Skin epidermis (tissue), 12 donors: ENCODE results near the gene ARHGAP27.

Experiments
- H3K27ac ChIP-seq, 21 experiments: fragments of 200-600 bp; sonication (generic) in 11 of 21; one replicate each; pipeline ENCODE4 v1.5.0; 2020; ENCODE audit warnings: mild to moderate bottlenecking in 3 of 21, inconsistent platforms in 2 of 21, moderate library complexity in 2 of 21
- H3K4me3 ChIP-seq, 7 experiments: fragments of 200-600 bp; sonication (generic) in 2 of 7; one replicate each; pipeline ENCODE4 v1.5.0; 2020; ENCODE audit warnings: inconsistent platforms in 2 of 7, mild to moderate bottlenecking in 2 of 7, moderate library complexity in 1 of 7

Gene ARHGAP27

GRCh38 chr17:45394913-45395568 is 37.6 kb downstream of the ARHGAP27 start:
- no peak overlapping the region for H3K27ac ChIP-seq
- no peak overlapping the region for H3K4me3 ChIP-seq

GRCh38 chr17:45394564-45394912 is 38.1 kb downstream of the ARHGAP27 start:
- Histone ChIP-seq H3K27ac (no peak overlapping the region), H3K4me3 (no peak overlapping the region)

GRCh38 chr17:45394091-45394490 is 38.6 kb downstream of the ARHGAP27 start:
- no peak overlapping the region for H3K27ac ChIP-seq
- H3K4me3 ChIP-seq: no peak overlapping the region

- H3K4me3 ChIP-seq: no peak overlapping the region
- H3K27ac ChIP-seq: no peak overlapping the region
Observed at GRCh38 chr17:45393411-45393810, 39.3 kb downstream of the ARHGAP27 start.

DNA sequence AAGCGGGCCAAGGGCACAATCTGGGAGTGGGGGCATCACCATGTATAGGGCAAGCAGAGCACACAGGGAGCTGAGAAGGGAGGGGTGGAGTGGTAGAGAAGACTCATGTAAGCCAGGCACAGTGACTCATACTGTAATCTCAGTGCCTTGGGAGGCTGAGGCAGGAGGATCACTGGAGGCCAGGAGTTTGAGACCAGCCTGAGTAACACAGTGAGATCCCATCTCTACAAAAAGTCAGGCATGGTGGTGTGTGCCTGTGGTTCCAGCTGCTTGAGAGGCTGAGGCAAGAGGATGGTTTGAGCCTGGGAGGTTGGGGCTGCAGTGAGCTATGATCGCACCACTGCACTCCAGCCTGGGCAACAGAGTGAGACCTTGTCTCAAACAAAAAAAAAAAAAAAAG is 40.8 kb downstream of the ARHGAP27 start:
- Histone ChIP-seq H3K27ac (no peak overlapping the region), H3K4me3 (no peak overlapping the region)

GRCh38 chr17:45391291-45391690 is 41.4 kb downstream of the ARHGAP27 start:
- Histone ChIP-seq H3K27ac (no peak overlapping the region), H3K4me3 (no peak overlapping the region)

DNA sequence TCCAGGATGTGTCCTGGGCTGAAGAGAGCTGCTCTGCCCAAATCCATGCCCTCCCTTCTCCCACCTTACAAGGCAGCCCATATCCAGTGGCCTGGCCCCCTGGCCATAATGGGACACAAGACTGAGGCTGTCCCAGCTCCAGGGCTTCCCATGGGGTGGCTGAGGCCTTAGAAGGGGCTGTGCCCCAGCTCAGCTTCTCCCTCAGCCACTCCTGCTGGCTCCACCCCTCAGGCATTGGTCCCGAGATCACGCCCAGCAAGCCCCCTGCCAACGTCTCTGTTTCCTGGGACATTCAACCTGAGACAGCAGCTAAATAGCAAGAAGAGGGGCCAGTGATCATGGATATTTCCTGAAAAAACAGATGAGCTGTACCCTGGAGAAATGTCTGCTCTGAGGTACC is 43.3 kb downstream of the ARHGAP27 start:
- H3K27ac ChIP-seq: no peak overlapping the region
- H3K4me3 ChIP-seq: no peak overlapping the region

DNA sequence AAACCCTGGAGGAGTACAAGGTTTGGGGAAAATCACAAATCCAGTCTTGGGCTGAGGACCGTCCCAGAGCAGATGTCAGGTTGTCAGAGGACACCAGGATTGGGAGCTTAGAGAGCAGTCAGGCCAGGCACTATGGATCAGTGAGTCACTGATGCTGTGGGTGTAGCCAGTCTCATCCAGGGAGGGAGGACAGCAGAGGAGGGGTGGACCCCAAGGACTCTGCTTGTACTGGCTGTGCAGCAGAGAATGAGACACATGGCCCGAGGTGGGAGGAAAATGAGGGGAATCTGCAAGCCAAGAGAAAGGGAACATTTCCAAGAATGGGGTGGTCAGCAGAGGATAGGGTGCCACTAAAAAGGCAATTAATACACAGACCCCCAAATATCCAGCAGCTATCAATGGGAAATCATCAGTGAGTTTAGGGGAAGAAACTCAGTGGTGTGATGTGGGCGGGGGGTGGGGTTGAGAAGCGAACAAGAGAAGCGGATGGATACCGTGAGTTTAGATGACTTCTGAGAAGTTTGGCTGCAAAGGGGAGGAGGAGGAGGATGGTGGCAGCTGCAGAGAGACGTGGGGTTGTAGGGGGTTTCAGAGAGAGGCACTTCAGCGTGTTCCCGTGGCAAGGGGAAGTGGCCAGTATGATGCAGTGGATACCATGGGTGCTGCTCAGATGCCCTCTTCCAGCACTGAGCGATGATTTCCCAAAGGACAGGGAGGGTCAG is 43.9 kb downstream of the ARHGAP27 start:
- no peak overlapping the region for H3K4me3 ChIP-seq
- H3K27ac ChIP-seq: no peak overlapping the region

- H3K4me3 ChIP-seq: no peak overlapping the region
- H3K27ac ChIP-seq: no peak overlapping the region
Observed at GRCh38 chr17:45387739-45388138, 44.9 kb downstream of the ARHGAP27 start.

DNA sequence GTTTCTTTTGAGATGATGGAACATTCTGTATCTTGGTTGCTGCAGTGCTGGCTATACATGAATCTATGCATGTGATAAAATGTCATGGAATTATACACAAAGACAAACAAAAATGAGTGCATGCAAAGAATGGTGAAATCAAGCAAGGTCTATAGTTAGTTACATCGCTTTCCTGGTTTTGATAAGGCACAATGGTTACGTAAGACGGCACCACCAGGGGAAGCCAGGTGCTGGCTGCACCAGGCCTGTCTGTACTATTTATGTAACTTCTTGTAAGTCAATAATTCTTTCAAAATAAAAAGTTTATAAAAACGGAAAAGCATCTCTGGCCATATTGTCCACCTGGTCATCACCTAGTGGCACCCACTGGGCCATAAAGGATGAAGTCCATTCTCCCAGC is 46.5 kb downstream of the ARHGAP27 start:
- Histone ChIP-seq H3K4me3 (no peak overlapping the region), H3K27ac (no peak overlapping the region)

- H3K27ac ChIP-seq: no peak overlapping the region
- H3K4me3 ChIP-seq: no peak overlapping the region
Observed at GRCh38 chr17:45385331-45385997, 47.2 kb downstream of the ARHGAP27 start.

GRCh38 chr17:45384789-45385262 is 47.8 kb downstream of the ARHGAP27 start:
- H3K27ac ChIP-seq: no peak overlapping the region
- H3K4me3 ChIP-seq: no peak overlapping the region

GRCh38 chr17:45384047-45384788 is 48.5 kb downstream of the ARHGAP27 start:
- Histone ChIP-seq H3K4me3 (no peak overlapping the region), H3K27ac (no peak overlapping the region)

GRCh38 chr17:45383003-45383402 is 49.7 kb downstream of the ARHGAP27 start:
- Histone ChIP-seq H3K4me3 (no peak overlapping the region), H3K27ac (peak overlapping the region in 1 of 21 experiments; percentile 5)

DNA sequence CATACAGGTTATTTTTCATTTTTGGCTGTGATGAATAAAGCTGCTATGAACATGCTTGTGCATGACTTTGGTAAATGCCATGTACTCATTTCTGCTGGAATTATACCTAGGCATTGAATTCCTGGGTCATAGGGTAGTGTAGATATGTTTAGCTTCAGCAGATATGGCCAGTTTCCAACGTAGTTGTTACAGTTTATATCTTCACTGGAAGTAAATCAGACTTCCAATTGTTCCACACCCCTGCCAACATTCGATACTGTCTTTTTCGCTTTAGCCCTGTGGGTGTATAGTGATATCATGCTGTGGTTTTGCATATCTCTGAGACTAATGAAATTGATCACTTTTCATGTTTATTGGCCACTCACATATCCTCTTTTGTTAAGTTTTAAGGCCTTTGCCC is 50.4 kb downstream of the ARHGAP27 start:
- no peak overlapping the region for H3K4me3 ChIP-seq
- no peak overlapping the region for H3K27ac ChIP-seq

DNA sequence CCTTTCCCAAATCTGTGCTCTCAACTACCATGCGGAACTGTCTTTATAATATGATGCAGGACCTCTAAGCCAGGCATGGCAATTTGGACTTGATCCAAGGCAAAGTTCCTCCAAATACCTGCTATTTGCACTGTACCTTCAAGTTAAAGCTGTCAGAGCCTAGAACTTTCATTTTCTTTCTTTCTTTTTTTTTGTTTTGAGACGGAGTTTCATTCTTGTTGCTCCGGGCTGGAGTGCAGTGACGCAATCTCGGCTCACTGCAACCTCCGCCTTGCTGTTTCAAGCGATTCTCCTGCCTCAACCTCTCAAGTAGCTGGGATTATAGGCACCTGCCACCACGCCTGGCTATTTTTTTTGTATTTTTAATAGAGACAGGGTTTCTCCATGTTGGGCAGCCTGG is 51.7 kb downstream of the ARHGAP27 start:
- no peak overlapping the region for H3K27ac ChIP-seq
- H3K4me3 ChIP-seq: no peak overlapping the region

DNA sequence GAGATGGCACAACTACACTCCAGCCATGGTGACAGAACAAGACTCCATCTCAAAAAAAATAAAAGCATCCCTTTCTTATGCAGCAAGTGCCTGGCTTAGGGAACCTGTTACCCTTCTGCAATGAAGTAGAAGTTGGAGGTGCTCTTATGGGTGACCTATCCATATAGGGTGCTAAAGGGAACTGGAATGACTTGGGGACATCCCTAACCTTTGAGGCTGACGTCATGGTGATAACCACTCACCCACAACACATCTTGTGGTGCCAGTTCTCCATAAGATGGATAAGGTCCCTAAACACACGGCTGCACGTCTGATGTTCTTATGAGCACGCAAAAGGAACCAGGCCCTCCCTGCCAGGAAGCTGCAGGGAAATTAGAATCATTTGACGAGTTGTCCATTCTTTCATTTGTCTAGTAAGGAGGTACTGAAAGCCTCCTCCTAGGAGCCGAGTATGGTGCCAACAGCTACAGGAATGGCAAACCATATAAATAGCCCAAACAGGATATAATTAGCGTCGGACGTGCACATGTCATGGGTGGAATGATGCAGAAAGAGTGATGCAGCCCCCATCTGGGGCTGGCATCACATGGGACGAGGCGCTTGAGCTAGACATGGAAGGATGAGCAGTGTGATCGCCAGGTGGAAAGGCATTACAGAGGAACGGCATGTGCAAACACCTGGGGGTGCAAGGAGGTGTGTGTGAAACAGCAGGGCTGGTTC is 52.5 kb downstream of the ARHGAP27 start:
- Histone ChIP-seq H3K4me3 (no peak overlapping the region), H3K27ac (no peak overlapping the region)

DNA sequence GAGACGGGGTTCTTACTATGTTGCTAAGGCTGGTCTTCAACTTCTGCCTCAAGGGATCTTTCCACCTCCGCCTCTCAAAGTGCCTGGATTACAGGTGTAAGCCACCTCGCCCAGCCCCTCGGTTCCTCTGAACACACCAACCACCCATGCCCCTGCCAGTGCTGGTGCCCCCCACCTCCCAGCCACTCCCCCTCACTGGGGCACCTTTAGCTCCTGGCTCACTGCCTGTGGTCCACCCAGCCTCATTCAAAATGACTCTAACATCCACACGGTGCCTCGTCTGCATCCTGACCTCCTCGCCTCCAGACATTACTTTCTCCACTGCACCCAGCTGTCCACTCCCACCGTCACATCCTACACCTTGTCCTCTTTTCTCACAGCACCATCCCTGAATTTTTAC is 55.3 kb downstream of the ARHGAP27 start:
- no peak overlapping the region for H3K27ac ChIP-seq

DNA sequence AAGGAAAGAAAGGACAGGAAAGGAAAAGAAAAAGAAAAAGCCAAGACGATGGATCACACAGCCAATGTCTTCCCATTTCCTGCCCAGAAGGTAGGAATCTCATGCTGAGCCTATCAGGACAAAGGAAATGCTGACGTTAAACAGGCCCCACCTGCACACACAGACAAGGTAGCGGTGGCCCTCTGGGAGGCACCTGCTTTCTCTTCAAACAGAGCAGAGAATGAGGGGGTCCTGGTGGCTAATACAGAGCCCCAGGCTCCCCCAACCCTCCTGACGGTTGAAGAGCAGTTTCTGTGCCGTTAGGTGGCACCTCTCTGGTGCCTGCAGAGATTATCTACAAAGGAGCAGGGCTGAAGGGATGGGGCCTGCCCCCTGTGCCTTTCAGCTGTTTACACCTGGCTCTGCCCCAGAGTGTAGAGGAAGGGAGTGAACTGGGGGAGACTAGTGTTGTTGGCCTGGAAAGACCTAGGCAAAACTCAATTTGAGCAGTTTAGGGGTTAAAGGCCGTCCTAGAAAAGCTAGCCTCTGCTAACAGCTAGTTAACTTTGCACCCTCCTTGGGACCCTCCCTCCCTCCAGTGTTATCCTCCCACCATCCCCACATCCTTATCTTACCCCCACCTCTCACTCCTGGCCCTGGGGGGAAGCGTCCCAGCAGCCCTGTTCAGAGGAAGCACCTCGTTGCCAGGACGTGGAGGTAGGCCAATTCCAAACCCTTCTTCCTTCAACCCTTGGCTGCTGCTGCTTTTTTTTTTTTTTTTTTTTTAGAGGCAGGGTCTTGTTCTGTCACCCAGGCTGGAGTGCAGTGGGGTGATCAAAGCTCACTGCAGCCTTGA is 56.3 kb downstream of the ARHGAP27 start:
- no peak overlapping the region for H3K4me3 ChIP-seq

More for the DNA sequence above, 55.3 kb downstream of the ARHGAP27 start:
- no peak overlapping the region for H3K4me3 ChIP-seq

More for the DNA sequence above, 56.3 kb downstream of the ARHGAP27 start:
- no peak overlapping the region for H3K27ac ChIP-seq
